ENCODE data around the gene DENND1C. TPM values are rescaled to one million over a fixed set of nuclear protein-coding genes. Genes with fewer than 3 reads are reported as not detected.
A peak's percentile ranks its signal among the peaks of the same experiment; 100 is the strongest.

DENND1C gene
- total RNA-seq, 2 experiments from 2014 or later, result 100 to 113 TPM

DNA sequence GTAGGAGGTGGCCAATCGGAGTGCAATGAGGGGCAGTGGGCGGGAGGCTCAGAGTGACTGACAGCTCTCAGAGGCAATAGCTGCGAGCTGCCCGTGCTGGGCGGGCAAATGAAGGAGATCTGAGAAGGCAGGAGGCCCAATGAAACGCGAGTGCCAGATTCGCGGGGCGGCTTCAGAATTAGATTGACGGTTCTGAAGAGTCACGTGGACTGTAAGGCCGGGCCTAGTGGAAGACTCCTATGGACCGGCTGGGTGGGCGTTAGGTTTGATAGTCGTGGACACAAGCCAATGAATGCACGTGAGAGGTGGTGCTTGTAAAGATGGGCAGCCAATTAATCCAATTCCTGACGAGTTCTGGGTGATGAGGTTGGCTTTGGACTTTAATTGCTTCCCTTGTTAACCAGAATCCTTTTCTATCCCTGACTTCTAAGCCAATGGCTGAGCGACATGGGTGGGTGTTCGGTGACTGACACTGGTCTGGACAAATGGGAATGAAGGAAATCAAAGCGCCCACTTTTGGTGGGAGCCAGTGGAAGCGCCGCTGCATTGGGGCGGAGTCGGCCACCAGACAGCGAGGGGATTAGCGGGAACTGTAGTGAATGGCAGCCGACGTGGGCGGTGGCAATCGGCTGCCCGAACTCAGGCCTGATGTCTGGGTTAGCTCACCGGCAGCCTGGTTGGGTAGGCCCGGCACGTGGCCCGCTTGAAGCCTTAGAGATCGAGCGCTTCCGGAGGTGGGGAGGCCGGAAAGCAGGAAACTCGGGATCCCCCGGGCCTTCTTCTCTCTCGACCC is 56.5 kb downstream of the DENND1C start:
- Mint-ChIP-seq H3K9me3 (ENCODE audit: low read depth) (no peaks in the 10 kb centered on the region), H3K27me3 (no peaks in the 10 kb centered on the region), H3K4me1 (peaks cover 36% of the 10 kb centered on the region), H3K36me3 (peaks cover 13% of the 10 kb centered on the region), H3K4me3 (peak overlapping the region; percentile 65), H3K27ac (peak overlapping the region; percentile 92)
- CTCF ChIA-PET, result interaction anchor here (0.7 to 2.4 kb wide), 9 partner anchors 10 to 438 kb away, joined by 3 to 10 read pairs (median 4); partner anchors contain the start of genes ALKBH7, DENND1C and GTF2F1
- DNase-seq, result peak; percentile 100
- ATAC-seq, result peak; percentile 88

- peak within 1 kb of the TSS; percentile 86 for H3K4me3 Mint-ChIP-seq
- peaks cover 32% of the 10 kb centered on the region for H3K4me1 Mint-ChIP-seq
- ATAC-seq, result no peak
- peak within 1 kb of the TSS; percentile 92 for H3K27ac Mint-ChIP-seq
- H3K9me3 Mint-ChIP-seq (ENCODE audit: low read depth), result no peaks in the 10 kb centered on the region
- no peaks in the 10 kb centered on the region for H3K27me3 Mint-ChIP-seq
- CTCF ChIA-PET, result interaction anchor here (0.8 to 2.4 kb wide), 6 partner anchors 15 to 112 kb away, joined by 3 to 10 read pairs (median 5); partner anchors contain the start of genes ALKBH7 and DENND1C
- H3K36me3 Mint-ChIP-seq, result peaks cover 19% of the 10 kb centered on the region
- DNase-seq, result peak; percentile 45
These were observed 57.2 kb downstream of the DENND1C start, which contains the start of gene KHSRP for GRCh38 chr19:6424195-6424938. TSS of gene KHSRP (minus strand) at chr19:6424811. CDS start at chr19:6424701, 110 bp downstream.

DNA sequence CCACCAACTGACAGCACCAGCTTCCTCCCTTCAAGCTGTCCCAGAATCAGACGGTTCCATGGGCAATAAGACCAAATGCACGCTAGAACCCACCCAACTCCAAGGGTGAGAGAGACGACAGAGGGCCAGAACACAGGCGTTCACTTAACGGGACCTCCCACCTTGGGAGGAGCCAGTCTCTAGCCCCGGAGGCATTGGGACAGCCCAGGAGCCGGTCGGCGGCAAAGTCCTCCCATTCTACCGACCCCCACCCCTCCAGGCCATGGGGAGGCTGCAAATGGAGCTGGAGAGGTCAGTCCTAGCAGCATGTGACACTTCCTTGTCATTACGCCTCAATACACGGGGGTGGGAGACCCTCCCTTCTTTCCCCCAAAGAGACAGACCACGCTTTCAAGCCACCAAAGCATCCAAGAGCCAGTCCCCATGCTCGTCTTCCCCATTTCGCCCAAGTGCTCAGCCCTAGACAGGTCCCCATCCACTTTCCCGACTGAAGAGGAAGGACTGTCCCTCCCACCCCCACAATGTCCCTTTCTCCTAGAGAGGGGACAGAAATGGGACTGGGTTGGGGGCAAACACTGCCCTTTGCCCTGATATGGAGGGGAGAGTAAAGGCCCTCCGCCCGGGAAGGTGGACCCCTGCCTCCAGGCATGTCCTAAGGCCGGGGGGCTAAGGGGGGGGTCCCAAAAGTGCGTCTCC is 57.9 kb downstream of the DENND1C start:
- Mint-ChIP-seq H3K9me3 (ENCODE audit: low read depth) (no peaks in the 10 kb centered on the region), H3K4me1 (peaks cover 32% of the 10 kb centered on the region), H3K27me3 (no peaks in the 10 kb centered on the region), H3K27ac (peak overlapping the region; percentile 83), H3K4me3 (peak overlapping the region; percentile 86), H3K36me3 (peaks cover 25% of the 10 kb centered on the region)
- ATAC-seq (no peak), DNase-seq (peak; percentile 70)
- CTCF ChIA-PET, result interaction anchor here (2.4 kb wide), 1 partner anchor 58 kb away, joined by 7 read pairs; the partner anchor contains the start of gene DENND1C

GRCh38 chr19:6421075-6422014 is 60.2 kb downstream of the DENND1C start:
- CTCF ChIA-PET, result interaction anchor here (0.6 to 0.8 kb wide), 2 partner anchors 83 to 183 kb away, joined by 3 read pairs; no protein-coding TSS in a partner anchor
- ATAC-seq, result no peak
- Mint-ChIP-seq H3K27ac (no peak overlapping the region), H3K27me3 (no peaks in the 10 kb centered on the region), H3K36me3 (peaks cover 33% of the 10 kb centered on the region), H3K4me1 (peaks cover 32% of the 10 kb centered on the region), H3K4me3 (no peak overlapping the region), H3K9me3 (ENCODE audit: low read depth) (no peaks in the 10 kb centered on the region)
- DNase-seq, result no peak

- Mint-ChIP-seq H3K27me3 (no peaks in the 10 kb centered on the region), H3K9me3 (ENCODE audit: low read depth) (no peaks in the 10 kb centered on the region), H3K36me3 (peaks cover 42% of the 10 kb centered on the region), H3K4me3 (no peak overlapping the region), H3K27ac (no peak overlapping the region), H3K4me1 (peaks cover 21% of the 10 kb centered on the region)
- ATAC-seq (no peak), DNase-seq (no peak)
- CTCF ChIA-PET, result no interaction called here
These were observed 63.0 kb downstream of the DENND1C start for GRCh38 chr19:6418562-6418932.

DNA sequence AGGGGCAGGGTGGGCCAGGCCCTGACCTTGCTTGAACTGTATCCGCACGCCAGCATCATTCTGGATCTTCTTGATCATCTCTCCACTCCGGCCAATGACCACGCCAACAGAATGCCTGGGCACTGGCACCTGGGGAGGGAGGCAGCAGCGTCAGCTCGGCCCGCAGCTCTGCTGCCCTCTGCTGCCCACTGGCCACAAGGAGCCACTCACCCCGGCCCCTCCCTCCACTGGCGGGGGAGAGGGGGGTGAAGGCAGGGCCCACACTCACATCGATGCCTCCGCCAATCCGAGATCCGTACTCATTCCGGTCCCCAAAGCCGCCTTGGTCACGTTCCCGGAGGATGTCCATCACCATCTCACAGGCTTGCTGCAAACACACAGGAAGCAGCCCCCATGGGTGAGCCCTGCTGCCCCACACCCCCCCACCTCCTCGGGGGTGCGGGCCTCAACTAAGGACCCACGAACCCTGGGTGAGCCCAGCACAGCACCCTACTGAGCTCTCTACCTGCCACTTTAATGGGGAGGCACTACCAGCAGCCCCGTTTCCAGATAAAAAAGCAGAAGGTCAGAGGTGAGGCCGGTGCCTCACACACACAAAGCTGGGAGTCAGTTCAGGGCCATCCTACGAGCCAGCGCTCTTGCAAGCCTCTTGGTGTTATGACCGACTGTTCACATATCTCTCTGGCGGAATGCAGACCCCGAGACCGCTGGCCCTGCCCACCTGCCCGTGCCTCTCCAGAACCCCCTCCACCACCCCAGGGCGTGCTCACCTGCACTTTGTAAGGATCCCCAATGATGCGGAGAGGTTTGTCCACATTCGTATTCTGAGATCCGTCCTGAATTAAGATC is 63.6 kb downstream of the DENND1C start:
- no peak for ATAC-seq
- CTCF ChIA-PET, result interaction anchor here (1.1 kb wide), 1 partner anchor 64 kb away, joined by 3 read pairs; the partner anchor contains the start of gene DENND1C
- no peaks in the 10 kb centered on the region for H3K27me3 Mint-ChIP-seq
- peaks cover 40% of the 10 kb centered on the region for H3K36me3 Mint-ChIP-seq
- H3K27ac Mint-ChIP-seq, result no peak overlapping the region
- no peak overlapping the region for H3K4me3 Mint-ChIP-seq
- no peak for DNase-seq
- H3K4me1 Mint-ChIP-seq, result peaks cover 15% of the 10 kb centered on the region
- no peaks in the 10 kb centered on the region for H3K9me3 Mint-ChIP-seq (ENCODE audit: low read depth)

Other genes with a start within 250 kb of the DENND1C start
- gene MLLT1, start 201.8 kb downstream of the DENND1C start, total RNA-seq, result 10 to 100 TPM; 40.5 to 47.1 TPM
- under 1 TPM in 1 of 2 experiments, not detected in 1; 0.26 TPM for gene ACER1, start 148.2 kb downstream of the DENND1C start, total RNA-seq
- gene CLPP, start 120.3 kb downstream of the DENND1C start, total RNA-seq, result 100 to 1,000 TPM; 141 to 145 TPM
- gene ALKBH7, start 109.0 kb downstream of the DENND1C start, total RNA-seq, result 10 to 100 TPM; 31.9 to 45.8 TPM
- gene PSPN, start 105.9 kb downstream of the DENND1C start, total RNA-seq, result 1 to 10 TPM; 1.8 to 2.6 TPM
- 10 to 100 TPM; 64.7 to 77.4 TPM for gene GTF2F1, start 88.6 kb downstream of the DENND1C start, total RNA-seq
- gene KHSRP, start 57.0 kb downstream of the DENND1C start, total RNA-seq, result 100 to 1,000 TPM; 341 to 364 TPM
- under 1 TPM; 0.44 to 0.52 TPM for gene SLC25A41, start 48.0 kb downstream of the DENND1C start, total RNA-seq
- 10 to 100 TPM; 25.2 to 27.9 TPM for gene SLC25A23, start 22.0 kb downstream of the DENND1C start, total RNA-seq
- under 1 TPM; 0.45 to 0.55 TPM for gene CRB3, start 17.5 kb downstream of the DENND1C start, total RNA-seq
- gene TUBB4A, start 20.5 kb upstream of the DENND1C start, total RNA-seq, result 1 to 10 TPM; 7.5 to 8.1 TPM
- 10 to 100 TPM in 1 of 2 experiments, 1 to 10 TPM in 1; 4.7 to 18.5 TPM for gene TNFSF9, start 49.2 kb upstream of the DENND1C start, total RNA-seq
- gene CD70, start 109.4 kb upstream of the DENND1C start, total RNA-seq, result 100 to 1,000 TPM in 1 of 2 experiments, 10 to 100 TPM in 1; 74.3 to 184 TPM
- gene TNFSF14, start 188.4 kb upstream of the DENND1C start, total RNA-seq, result 10 to 100 TPM; 31.1 to 55.9 TPM
- 1 to 10 TPM in 1 of 2 experiments, under 1 TPM in 1; 0.67 to 1.0 TPM for gene C3, start 238.9 kb upstream of the DENND1C start, total RNA-seq

Data from activated CD8-positive, alpha-beta memory T cell treated with anti-CD3 and anti-CD28 coated beads, Interleukin-2, amount 10 ng/mL, durations not matched to agents 7 days and 5 days (primary cell).